Karpas-422 (cell line): ENCODE measurements around the gene TBC1D1. TPM values are rescaled to one million over a fixed set of nuclear protein-coding genes. Genes with fewer than 3 reads are reported as not detected.
A peak's percentile ranks its signal among the peaks of the same experiment; 100 is the strongest.

ENCODE experiments used
- DNase-seq: peaks from one replicate; pipeline ENCODE4 v3.0.0-alpha.2; 2015
- H2AFZ ChIP-seq: fragments of 200-600 bp; sonication (generic); 2 replicates; pipeline ENCODE4 v1.6.1; 2014; ENCODE audit warnings: antibody characterized with exemption, low read length, mixed read lengths
- H3K27ac ChIP-seq: fragments of 200-600 bp; sonication (generic); 2 replicates; pipeline ENCODE4 v1.5.1; 2014; ENCODE audit warnings: mild to moderate bottlenecking, low read length, moderate library complexity
- H3K27me3 ChIP-seq: fragments of 200-600 bp; sonication (generic); 2 replicates; pipeline ENCODE4 v1.6.1; 2014; ENCODE audit warnings: low read length, mixed read lengths
- H3K36me3 ChIP-seq: fragments of 200-600 bp; sonication (generic); 2 replicates; pipeline ENCODE4 v1.6.1; 2014; ENCODE audit warnings: low read length, mixed read lengths; ENCODE audit not compliant: insufficient read depth
- H3K4me1 ChIP-seq: fragments of 200-600 bp; sonication (generic); 2 replicates; pipeline ENCODE4 v1.6.1; 2014; ENCODE audit warnings: mild to moderate bottlenecking, low read length, mixed read lengths
- H3K4me2 ChIP-seq: fragments of 200-600 bp; sonication (generic); 2 replicates; pipeline ENCODE4 v1.6.1; 2014; ENCODE audit warnings: low read length, low read depth, mild to moderate bottlenecking; ENCODE audit not compliant: poor library complexity, severe bottlenecking
- H3K4me3 ChIP-seq: fragments of 200-600 bp; sonication (generic); 2 replicates; pipeline ENCODE4 v1.5.1; 2014; ENCODE audit warnings: mild to moderate bottlenecking, antibody characterized with exemption, low read length, mixed read lengths
- H3K79me2 ChIP-seq: fragments of 200-600 bp; sonication (generic); 2 replicates; pipeline ENCODE4 v1.6.1; 2014; ENCODE audit warnings: mild to moderate bottlenecking, low read length, mixed read lengths
- H3K9ac ChIP-seq: fragments of 200-600 bp; sonication (generic); 2 replicates; pipeline ENCODE4 v1.6.0; 2014; ENCODE audit warnings: low read length
- H3K9me2 ChIP-seq: fragments of 200-600 bp; sonication (generic), shearing (Covaris generic); replicated peaks from 2 replicates; pipeline ENCODE4 v1.6.0; 2014; ENCODE audit warnings: mild to moderate bottlenecking, low read length, moderate library complexity; ENCODE audit not compliant: insufficient read depth
- H3K9me3 ChIP-seq: fragments of 300-700, 200-600 bp; sonication (generic); 2 replicates; pipeline ENCODE4 v1.6.1; 2014; ENCODE audit warnings: low read length, mixed read lengths
- H4K20me1 ChIP-seq: fragments of 200-600 bp; sonication (generic); 2 replicates; pipeline ENCODE4 v1.6.1; 2014; ENCODE audit warnings: mild to moderate bottlenecking, antibody characterized with exemption, low read length, low read depth; ENCODE audit not compliant: insufficient read depth
- total RNA-seq: library from RNA; depleted of rRNA; stranded (reverse); fragments of >200 nt; shearing (Covaris generic); gene quantifications from 2 replicates; pipeline ENCODE4 v1.2.3, GENCODE V29; 2014; ENCODE audit warnings: low replicate concordance

The TBC1D1 gene
- total RNA-seq, 1 experiment from 2014 or later, result 30.5 TPM

GRCh38 chr4:38099020-38099600 is 208.2 kb downstream of the TBC1D1 start:
- Histone ChIP-seq H3K9me3 (no peaks in the 10 kb centered on the region), H4K20me1 (no peaks in the 10 kb centered on the region), H3K4me3 (no peak overlapping the region), H3K9me2 (no peaks in the 10 kb centered on the region), H3K4me1 (peaks cover 19% of the 10 kb centered on the region), H3K4me2 (no peak overlapping the region), H3K9ac (no peak overlapping the region), H3K27ac (no peak overlapping the region), H3K79me2 (no peaks in the 10 kb centered on the region), H2AFZ (no peak overlapping the region), H3K36me3 (no peaks in the 10 kb centered on the region), H3K27me3 (no peaks in the 10 kb centered on the region)
- no peak for DNase-seq

GRCh38 chr4:38099908-38100407 is 209.1 kb downstream of the TBC1D1 start:
- Histone ChIP-seq H3K9me2 (no peaks in the 10 kb centered on the region), H3K4me3 (no peak overlapping the region), H4K20me1 (no peaks in the 10 kb centered on the region), H3K36me3 (no peaks in the 10 kb centered on the region), H2AFZ (no peak overlapping the region), H3K27ac (no peak overlapping the region), H3K4me1 (peaks cover 19% of the 10 kb centered on the region), H3K9ac (no peak overlapping the region), H3K27me3 (no peaks in the 10 kb centered on the region), H3K4me2 (no peak overlapping the region), H3K79me2 (no peaks in the 10 kb centered on the region), H3K9me3 (no peaks in the 10 kb centered on the region)
- no peak for DNase-seq

- no peaks in the 10 kb centered on the region for H3K36me3 ChIP-seq
- peak overlapping the region; percentile 6 for H3K4me2 ChIP-seq
- H2AFZ ChIP-seq, result no peak overlapping the region
- H3K4me3 ChIP-seq, result no peak overlapping the region
- no peaks in the 10 kb centered on the region for H3K9me3 ChIP-seq
- H3K9ac ChIP-seq, result no peak overlapping the region
- H3K79me2 ChIP-seq, result no peaks in the 10 kb centered on the region
- no peak overlapping the region for H3K27ac ChIP-seq
- no peaks in the 10 kb centered on the region for H4K20me1 ChIP-seq
- H3K4me1 ChIP-seq, result peaks cover 19% of the 10 kb centered on the region
- H3K9me2 ChIP-seq, result no peaks in the 10 kb centered on the region
- no peaks in the 10 kb centered on the region for H3K27me3 ChIP-seq
- DNase-seq, result no peak
These were observed 209.8 kb downstream of the TBC1D1 start for GRCh38 chr4:38100474-38101255.

DNA sequence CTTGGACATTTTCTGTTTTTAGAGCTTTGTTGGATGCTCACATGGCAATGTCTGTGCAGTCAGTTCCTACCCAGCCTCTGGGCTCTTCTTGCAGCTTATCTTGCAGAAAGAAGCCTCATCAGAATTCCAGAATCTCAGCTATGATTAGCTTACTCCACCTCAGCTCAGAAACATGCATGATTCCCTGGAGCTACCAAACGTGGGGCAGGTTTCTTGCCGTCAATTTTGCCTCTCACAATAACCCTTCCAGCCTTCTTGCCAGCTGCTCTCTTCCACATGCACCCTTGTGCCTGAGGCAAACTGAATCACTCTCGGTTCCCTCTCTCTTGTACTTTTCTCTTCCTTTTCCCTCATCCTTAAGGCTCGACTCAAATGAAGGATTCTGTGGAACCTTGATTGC is 210.7 kb downstream of the TBC1D1 start:
- H3K79me2 ChIP-seq, result no peaks in the 10 kb centered on the region
- no peak overlapping the region for H2AFZ ChIP-seq
- H4K20me1 ChIP-seq, result no peaks in the 10 kb centered on the region
- no peak for DNase-seq
- H3K4me2 ChIP-seq, result peak overlapping the region; percentile 6
- no peaks in the 10 kb centered on the region for H3K9me2 ChIP-seq
- no peak overlapping the region for H3K9ac ChIP-seq
- H3K4me1 ChIP-seq, result peaks cover 19% of the 10 kb centered on the region
- no peaks in the 10 kb centered on the region for H3K9me3 ChIP-seq
- H3K27me3 ChIP-seq, result no peaks in the 10 kb centered on the region
- no peaks in the 10 kb centered on the region for H3K36me3 ChIP-seq
- no peak overlapping the region for H3K4me3 ChIP-seq
- H3K27ac ChIP-seq, result no peak overlapping the region

DNA sequence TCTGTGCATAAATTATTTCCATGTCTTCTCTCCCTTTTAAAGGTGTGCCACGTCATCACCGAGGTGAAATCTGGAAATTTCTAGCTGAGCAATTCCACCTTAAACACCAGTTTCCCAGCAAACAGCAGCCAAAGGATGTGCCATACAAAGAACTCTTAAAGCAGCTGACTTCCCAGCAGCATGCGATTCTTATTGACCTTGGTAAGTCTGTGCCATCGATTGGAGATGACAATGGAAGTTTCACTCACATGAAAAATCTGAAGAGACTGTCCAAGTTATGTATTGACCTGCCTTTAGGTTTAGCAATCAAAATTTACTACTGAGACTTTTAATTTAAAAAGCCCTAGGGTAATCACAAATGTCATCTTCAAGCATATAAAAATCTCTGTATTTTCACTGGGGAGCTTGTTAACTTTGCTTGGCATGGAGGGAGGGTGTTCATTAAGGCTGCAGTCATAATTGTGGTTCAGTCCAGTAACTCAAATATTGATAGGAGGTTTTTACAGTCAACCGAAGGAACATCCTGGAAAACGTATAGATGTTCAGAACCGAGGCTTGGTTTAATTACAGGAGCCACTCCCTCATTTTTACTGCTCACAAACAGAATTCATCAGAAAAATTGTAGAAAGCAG is 212.2 kb downstream of the TBC1D1 start:
- no peak for DNase-seq
- Histone ChIP-seq H3K4me3 (no peak overlapping the region), H3K36me3 (no peaks in the 10 kb centered on the region), H2AFZ (no peak overlapping the region), H3K9ac (no peak overlapping the region), H3K79me2 (no peaks in the 10 kb centered on the region), H3K4me1 (peaks cover 19% of the 10 kb centered on the region), H3K27me3 (no peaks in the 10 kb centered on the region), H4K20me1 (no peaks in the 10 kb centered on the region), H3K4me2 (no peak overlapping the region), H3K9me3 (no peaks in the 10 kb centered on the region), H3K9me2 (no peaks in the 10 kb centered on the region), H3K27ac (no peak overlapping the region)

DNA sequence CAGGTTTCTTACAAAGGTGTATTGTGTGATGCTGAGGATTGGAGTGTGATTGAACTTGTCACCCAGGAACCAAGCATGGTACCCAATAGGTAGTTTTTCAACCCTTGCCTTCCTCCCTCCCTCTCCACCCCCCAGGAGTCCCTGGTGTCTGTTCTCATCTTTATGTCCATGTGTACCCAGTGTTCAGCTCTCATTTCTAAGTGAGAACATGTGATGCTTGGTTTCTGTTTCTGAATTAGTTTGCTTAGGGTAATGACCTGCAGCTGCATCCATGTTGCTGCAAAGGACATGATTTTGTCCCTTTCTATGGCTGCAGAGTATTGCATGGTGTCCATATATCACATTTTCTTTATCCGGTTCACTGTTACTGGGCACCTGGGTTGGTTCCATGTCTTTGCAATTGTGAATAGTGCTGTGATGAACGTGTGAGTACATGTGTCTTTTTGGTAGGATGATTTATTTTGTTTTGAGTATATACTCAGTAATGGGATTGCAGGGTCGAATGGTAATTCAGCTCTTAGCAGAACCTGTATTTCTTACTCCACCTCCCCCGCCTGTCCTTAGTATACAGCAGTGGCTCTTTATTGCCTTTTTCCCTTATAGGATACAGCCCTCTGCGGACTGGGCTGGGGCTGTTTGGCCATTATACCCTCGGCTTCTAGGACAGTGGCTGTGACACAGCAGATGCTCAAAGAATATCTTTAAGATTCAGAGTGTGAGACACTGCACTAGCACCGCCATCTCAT is 214.8 kb downstream of the TBC1D1 start:
- Histone ChIP-seq H3K9me2 (no peaks in the 10 kb centered on the region), H2AFZ (no peak overlapping the region), H4K20me1 (no peaks in the 10 kb centered on the region), H3K4me2 (no peak overlapping the region), H3K79me2 (no peaks in the 10 kb centered on the region), H3K4me3 (no peak overlapping the region), H3K27me3 (no peaks in the 10 kb centered on the region), H3K9me3 (no peaks in the 10 kb centered on the region), H3K4me1 (peaks cover 11% of the 10 kb centered on the region), H3K9ac (no peak overlapping the region), H3K27ac (no peak overlapping the region), H3K36me3 (no peaks in the 10 kb centered on the region)
- DNase-seq, result no peak

DNA sequence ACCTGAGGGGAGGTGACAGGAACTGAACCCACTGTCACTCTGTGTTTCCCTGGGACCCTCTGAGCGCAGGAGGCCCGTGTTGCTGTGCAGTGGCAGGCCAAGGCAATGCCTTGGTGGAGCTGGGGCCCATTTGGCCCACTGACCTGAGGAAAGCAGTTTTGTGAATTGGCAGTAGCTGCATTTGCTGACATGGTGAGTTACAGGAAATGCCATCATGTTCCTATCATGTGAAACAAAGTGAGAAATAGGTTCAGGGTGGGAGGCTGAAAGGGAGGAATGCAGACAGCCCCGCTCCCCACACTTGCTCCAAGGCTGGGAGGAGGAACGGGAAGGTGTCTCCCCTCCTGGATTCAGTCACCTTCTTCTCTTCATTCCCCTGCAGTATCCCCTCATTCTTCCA is 215.4 kb downstream of the TBC1D1 start:
- no peaks in the 10 kb centered on the region for H3K79me2 ChIP-seq
- H3K9ac ChIP-seq, result no peak overlapping the region
- peaks cover 5% of the 10 kb centered on the region for H3K4me1 ChIP-seq
- no peak overlapping the region for H3K27ac ChIP-seq
- H3K4me2 ChIP-seq, result no peak overlapping the region
- no peaks in the 10 kb centered on the region for H4K20me1 ChIP-seq
- H3K9me3 ChIP-seq, result no peaks in the 10 kb centered on the region
- no peak overlapping the region for H3K4me3 ChIP-seq
- no peak for DNase-seq
- H2AFZ ChIP-seq, result no peak overlapping the region
- no peaks in the 10 kb centered on the region for H3K27me3 ChIP-seq
- H3K9me2 ChIP-seq, result no peaks in the 10 kb centered on the region
- no peaks in the 10 kb centered on the region for H3K36me3 ChIP-seq
